Pancreas (tissue), 10 donors: ENCODE data around the gene AJM1. TPM values are rescaled to one million over a fixed set of nuclear protein-coding genes. Genes with fewer than 3 reads are reported as not detected.

Experiments
- ATAC-seq, 4 donors: fragments of 200-7000 bp; cut with Tn5 transposase; one replicate each; pipeline versions ENCODE4 v1.8.0 to v1.9.1; 2020; ENCODE audit warnings: mild to moderate bottlenecking in 4 of 4, moderate library complexity in 4 of 4
- DNase-seq, 6 donors: peaks; one replicate each; pipeline ENCODE4 v3.0.0-alpha.2; 2020
- FAIRE-seq: peaks from 2 replicates; lab custom pipeline; 2012; peaks lifted over from hg19 to GRCh38; lab: Jason Lieb, UNC
- H3K27ac ChIP-seq, 4 donors: fragments of 200-600 bp; sonication (generic); 1 replicate in 3 of 4; 2 replicates in 1 of 4; pipeline versions ENCODE4 v1.5.0 to v1.8.0; 2020
- H3K27me3 ChIP-seq, 4 donors: fragments of 200-600 bp; one replicate each; pipeline ENCODE4 v1.8.0; 2021
- H3K36me3 ChIP-seq, 3 donors: fragments of 200-600 bp; sonication (generic) in 1 of 3; one replicate each; pipeline versions ENCODE4 v1.5.0 to v1.8.0; 2020 to 2021
- H3K4me1 ChIP-seq, 3 donors: fragments of 200-600 bp; one replicate each; pipeline ENCODE4 v1.8.0; 2021
- H3K4me3 ChIP-seq, 4 donors: fragments of 200-600 bp; sonication (generic) in 2 of 4; one replicate each; pipeline versions ENCODE4 v1.5.0 to v1.8.0; 2020 to 2021
- H3K9me3 ChIP-seq, 4 donors: fragments of 200-600 bp; one replicate each; pipeline ENCODE4 v1.8.0; 2021
- WGBS, 2 donors: extraction: QIAGEN DNeasy Blood & Tissue Kit; methylation state at CpG; one replicate each; pipeline ENCODE4 v1.1.7; 2013; 5-methylcytosine and 5-hydroxymethylcytosine counted together
- intact Hi-C, 3 donors: fragments of 100-400 bp; cut with DNase I; formaldehyde crosslinking; loops; one replicate each; pipeline versions ENCODE4 v1.11.1 to v1.14.2; 2022
- polyA plus RNA-seq, 2 donors: library from polyadenylated mRNA; stranded (reverse); fragments of 200-250 nt; gene quantifications; one replicate each; pipeline ENCODE4 v1.2.3, GENCODE V29; 2013
- total RNA-seq, 6 donors: library from RNA; stranded (reverse); fragmentation: NEBNext Ultra II Directional in 4 of 6; extraction: Animal tissue kit (Norgen Biotek cat#: 25700) in 4 of 6; gene quantifications; one replicate each; pipeline versions ENCODE4 v1.2.1 to v1.2.4, GENCODE V29; 2021 to 2023
- TF ChIP-seq, protein P1 (sequence below), 4 donors: fragments of 200-600 bp; sonication (generic) in 3 of 4; IDR thresholded peaks; one replicate each; pipeline versions ENCODE4 v1.5.0 to v1.8.0; 2021; ENCODE audit warnings: antibody characterized with exemption in 4 of 4
- donor health status: healthy with polysubstance abuse.
- donor health status: DM: no; HTN: no; CAD: no; lungs with moderate emphysema.
- donor health status: DM: no; HTN: no; CAD: no.
- donor health status: control.
- donor health status: control.
- donor health status: Bipolar disorder and iron deficiency.
- donor health status: DM: yes; HTN: yes; CAD: no.
- donor health status: DM: no; HTN: no; CAD: no.
- donor health status: DM: no; HTN: no; CAD: no.
- donor health status: DM: yes; HTN: yes; CAD: no.

The AJM1 gene
- total and polyA plus RNA-seq, 8 donors: 2.9 to 11.7 (median 5.0) TPM

DNA sequence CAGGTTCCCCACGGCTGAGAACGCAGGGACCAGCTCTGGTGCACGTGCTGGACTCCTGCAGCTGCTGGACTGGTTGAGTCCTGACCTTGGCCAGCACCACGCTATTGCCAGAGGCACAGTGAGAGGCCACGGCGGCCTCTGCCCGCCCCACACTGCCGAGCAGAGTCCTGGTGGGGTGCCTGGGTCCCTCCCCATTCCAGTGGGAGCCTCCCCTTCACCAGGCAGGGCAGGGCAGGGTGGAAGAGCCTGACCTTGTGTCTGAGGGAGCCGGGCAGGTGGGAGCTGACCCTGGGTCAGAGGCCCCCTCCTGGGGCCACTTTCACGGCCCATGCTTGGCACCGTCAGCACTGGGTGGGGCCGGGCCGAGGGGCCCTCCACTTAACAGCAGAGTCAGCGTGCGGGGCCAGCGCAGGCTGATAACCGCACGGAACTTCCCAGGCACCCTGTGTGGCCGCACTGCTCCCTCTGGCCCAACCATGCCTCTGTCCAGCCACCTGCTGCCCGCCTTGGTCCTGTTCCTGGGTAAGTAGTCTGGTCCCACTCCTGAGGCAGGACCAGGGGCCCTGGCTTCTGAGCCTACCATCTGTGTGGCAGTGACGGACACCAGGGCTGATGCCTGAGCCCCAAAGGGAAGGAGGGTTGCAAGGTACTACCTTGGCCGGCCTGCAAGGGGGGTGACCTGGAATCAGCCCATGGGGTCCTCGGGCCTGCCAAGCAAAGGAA is 9.8 kb downstream of the AJM1 start, which contains the start of gene MAMDC4:
Gene MAMDC4 (plus strand): TSS at position 406 of the 723 bp plus-strand sequence. CDS start 71 bp downstream, at position 477.
- ATAC-seq (peak in 2 of 4 donors; percentile 5 to 9), FAIRE-seq (no peak), DNase-seq (peak; percentile 67 to 88 (median 78))
- Histone ChIP-seq H3K9me3 (no peaks in the 10 kb centered on the region), H3K4me1 (peaks cover 22 to 26% (median 24%) of the 10 kb centered on the region in 3 donors), H3K27me3 (no peaks in the 10 kb centered on the region), H3K36me3 (peaks cover 0 to 10% (median 0%) of the 10 kb centered on the region in 3 donors), H3K4me3 (no peak within 1 kb of the TSS), H3K27ac (peak within 1 kb of the TSS in 3 of 4 donors; percentile 28 to 43 (median 42))
- 32 to 43% methylated on average over 23 of the region's 23 CpGs for WGBS, 2 donors
- intact Hi-C loops: no loop called here
- TF ChIP-seq, protein P1, sequence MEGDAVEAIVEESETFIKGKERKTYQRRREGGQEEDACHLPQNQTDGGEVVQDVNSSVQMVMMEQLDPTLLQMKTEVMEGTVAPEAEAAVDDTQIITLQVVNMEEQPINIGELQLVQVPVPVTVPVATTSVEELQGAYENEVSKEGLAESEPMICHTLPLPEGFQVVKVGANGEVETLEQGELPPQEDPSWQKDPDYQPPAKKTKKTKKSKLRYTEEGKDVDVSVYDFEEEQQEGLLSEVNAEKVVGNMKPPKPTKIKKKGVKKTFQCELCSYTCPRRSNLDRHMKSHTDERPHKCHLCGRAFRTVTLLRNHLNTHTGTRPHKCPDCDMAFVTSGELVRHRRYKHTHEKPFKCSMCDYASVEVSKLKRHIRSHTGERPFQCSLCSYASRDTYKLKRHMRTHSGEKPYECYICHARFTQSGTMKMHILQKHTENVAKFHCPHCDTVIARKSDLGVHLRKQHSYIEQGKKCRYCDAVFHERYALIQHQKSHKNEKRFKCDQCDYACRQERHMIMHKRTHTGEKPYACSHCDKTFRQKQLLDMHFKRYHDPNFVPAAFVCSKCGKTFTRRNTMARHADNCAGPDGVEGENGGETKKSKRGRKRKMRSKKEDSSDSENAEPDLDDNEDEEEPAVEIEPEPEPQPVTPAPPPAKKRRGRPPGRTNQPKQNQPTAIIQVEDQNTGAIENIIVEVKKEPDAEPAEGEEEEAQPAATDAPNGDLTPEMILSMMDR (IDR thresholded peaks at IDR 0.05): no peak

DNA sequence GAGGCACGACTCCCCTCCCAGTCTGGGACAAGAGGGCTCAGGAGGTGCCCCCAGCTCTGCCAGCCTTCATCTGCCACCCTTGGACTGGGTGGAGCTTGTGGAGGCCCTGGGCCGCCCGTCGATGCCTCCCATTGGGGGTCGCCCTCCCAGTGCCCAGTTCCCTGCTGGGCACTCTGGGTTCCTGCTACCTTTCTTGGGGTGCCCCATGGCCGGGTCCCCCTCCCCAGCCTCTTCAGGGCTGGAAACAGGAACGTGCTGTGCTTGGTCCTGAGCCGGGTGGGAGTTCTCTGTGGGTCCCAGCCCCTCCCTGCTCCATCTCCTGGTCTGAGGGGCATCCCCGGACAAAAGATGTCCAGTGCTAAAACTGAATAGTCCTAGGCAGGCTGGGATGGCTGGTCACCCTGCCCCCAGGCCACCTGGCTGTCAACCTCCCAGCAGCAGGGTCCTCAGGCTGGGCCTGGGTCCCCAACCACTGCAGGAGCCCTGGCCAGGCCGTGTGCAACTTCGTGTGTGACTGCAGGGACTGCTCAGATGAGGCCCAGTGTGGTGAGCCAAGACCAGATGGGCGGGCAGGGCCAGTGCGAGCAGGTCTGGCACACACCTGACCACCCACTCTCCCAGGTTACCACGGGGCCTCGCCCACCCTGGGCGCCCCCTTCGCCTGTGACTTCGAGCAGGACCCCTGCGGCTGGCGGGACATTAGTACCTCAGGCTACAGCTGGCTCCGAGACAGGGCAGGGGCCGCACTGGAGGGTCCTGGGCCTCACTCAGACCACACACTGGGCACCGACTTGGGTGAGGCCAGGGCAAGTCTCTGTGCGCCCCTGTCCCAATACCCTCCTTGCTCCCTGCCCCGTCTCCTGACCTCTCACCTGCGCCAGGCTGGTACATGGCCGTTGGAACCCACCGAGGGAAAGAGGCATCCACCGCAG is 10.7 kb downstream of the AJM1 start:
- DNase-seq: peak in 5 of 6 donors; percentile 17 to 82 (median 55)
- TF ChIP-seq, protein P1 (IDR thresholded peaks at IDR 0.05): no peak
- no peak overlapping the region for H3K27ac ChIP-seq
- H3K27me3 ChIP-seq: no peaks in the 10 kb centered on the region
- peaks cover 0 to 10% (median 0%) of the 10 kb centered on the region in 3 donors for H3K36me3 ChIP-seq
- 87 to 89% methylated on average over 26 to 29 of the region's 29 CpGs for WGBS, 2 donors
- no peaks in the 10 kb centered on the region for H3K9me3 ChIP-seq
- intact Hi-C loops: no loop called here
- no peak for ATAC-seq
- H3K4me3 ChIP-seq: no peak overlapping the region
- FAIRE-seq: no peak
- H3K4me1 ChIP-seq: peaks cover 27 to 32% (median 32%) of the 10 kb centered on the region in 3 donors

DNA sequence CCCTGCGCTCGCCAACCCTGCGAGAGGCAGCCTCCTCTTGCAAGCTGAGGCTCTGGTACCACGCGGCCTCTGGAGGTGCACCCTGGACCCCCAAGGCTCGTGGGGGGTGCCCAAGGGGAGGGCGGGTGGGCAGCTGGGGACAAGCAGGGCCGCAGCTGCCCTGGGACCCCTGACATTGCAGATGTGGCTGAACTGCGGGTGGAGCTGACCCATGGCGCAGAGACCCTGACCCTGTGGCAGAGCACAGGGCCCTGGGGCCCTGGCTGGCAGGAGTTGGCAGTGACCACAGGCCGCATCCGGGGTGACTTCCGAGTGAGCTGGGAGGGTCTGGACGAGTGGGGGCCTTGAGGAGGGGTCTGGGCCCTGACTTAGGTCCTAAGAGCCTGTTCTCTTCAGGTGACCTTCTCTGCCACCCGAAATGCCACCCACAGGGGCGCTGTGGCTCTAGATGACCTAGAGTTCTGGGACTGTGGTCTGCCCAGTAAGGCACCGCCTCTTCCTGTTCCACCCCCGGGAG is 11.4 kb downstream of the AJM1 start:
- intact Hi-C loops: no loop called here
- peak in 4 of 6 donors; percentile 8 to 80 (median 41) for DNase-seq
- H3K9me3 ChIP-seq: no peaks in the 10 kb centered on the region
- TF ChIP-seq, protein P1 (IDR thresholded peaks at IDR 0.05): no peak
- peaks cover 0 to 10% (median 0%) of the 10 kb centered on the region in 3 donors for H3K36me3 ChIP-seq
- ATAC-seq: no peak
- 85 to 92% methylated on average over 18 of the region's 18 CpGs for WGBS, 2 donors
- no peak overlapping the region for H3K4me3 ChIP-seq
- H3K4me1 ChIP-seq: peaks cover 34 to 39% (median 39%) of the 10 kb centered on the region in 3 donors
- FAIRE-seq: no peak
- no peaks in the 10 kb centered on the region for H3K27me3 ChIP-seq
- no peak overlapping the region for H3K27ac ChIP-seq

DNA sequence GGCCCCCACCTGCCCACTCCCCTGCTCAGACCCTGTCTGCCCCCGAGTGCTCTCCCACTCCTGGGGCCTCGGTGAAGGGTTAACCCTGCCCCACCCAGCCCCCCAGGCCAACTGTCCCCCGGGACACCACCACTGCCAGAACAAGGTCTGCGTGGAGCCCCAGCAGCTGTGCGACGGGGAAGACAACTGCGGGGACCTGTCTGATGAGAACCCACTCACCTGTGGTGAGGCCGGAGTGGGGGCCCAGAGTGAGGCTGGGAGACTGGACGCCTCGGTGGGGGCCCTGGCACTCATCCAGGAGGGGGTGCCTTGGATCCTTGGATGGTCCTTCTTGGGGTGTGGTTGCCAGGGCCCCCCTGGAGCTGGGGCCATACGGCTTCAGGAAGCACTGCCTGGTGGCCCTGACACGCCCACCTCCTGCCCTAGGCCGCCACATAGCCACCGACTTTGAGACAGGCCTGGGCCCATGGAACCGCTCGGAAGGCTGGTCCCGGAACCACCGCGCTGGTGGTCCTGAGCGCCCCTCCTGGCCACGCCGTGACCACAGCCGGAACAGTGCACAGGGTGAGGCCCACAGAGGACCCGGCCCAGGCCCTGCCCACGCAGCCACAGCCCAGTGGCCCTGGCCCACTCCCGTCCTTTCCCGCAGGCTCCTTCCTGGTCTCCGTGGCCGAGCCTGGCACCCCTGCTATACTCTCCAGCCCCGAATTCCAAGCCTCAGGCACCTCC is 12.0 kb downstream of the AJM1 start:
- intact Hi-C loops: no loop called here
- DNase-seq: peak in 5 of 6 donors; percentile 13 to 86 (median 63)
- FAIRE-seq: no peak

More for the DNA sequence above, 12.0 kb downstream of the AJM1 start:
- TF ChIP-seq, protein P1 (IDR thresholded peaks at IDR 0.05): no peak
- Histone ChIP-seq H3K9me3 (no peaks in the 10 kb centered on the region), H3K27me3 (no peaks in the 10 kb centered on the region), H3K27ac (no peak overlapping the region), H3K4me1 (peaks cover 40 to 45% (median 45%) of the 10 kb centered on the region in 3 donors), H3K4me3 (no peak overlapping the region), H3K36me3 (peaks cover 0 to 10% (median 0%) of the 10 kb centered on the region in 3 donors)
- WGBS, 2 donors: 81 to 82% methylated on average over 27 to 30 of the region's 30 CpGs
- ATAC-seq: no peak
